K562 (cell line): ENCODE results near the gene NAT10. TPM values are rescaled to one million over a fixed set of nuclear protein-coding genes. Genes with fewer than 3 reads are reported as not detected.

Experiments
- EZH2 ChIP-seq: IDR thresholded peaks from 2 replicates; pipeline ENCODE4 v1.6.1; 2012; ENCODE audit warnings: low read depth, mild to moderate bottlenecking, inconsistent platforms, low read length, borderline replicate concordance
- HCFC1 ChIP-seq: IDR thresholded peaks from 2 replicates; pipeline ENCODE4 v1.6.1; 2012; ENCODE audit warnings: low read depth, low read length, improper control_type of control experiment
- HEY1 ChIP-seq: fragments of 250-450 bp; sonication (Bioruptor Pico); IDR thresholded peaks from 2 replicates; pipeline ENCODE4 v1.5.0; 2020; ENCODE audit warnings: mild to moderate bottlenecking, moderate library complexity, borderline replicate concordance
- SMAD3 ChIP-seq: fragments of 450-650 bp; formaldehyde crosslinking; conservative IDR thresholded peaks from 2 replicates; pipeline ENCODE4 v1.4.0; 2020; ENCODE audit warnings: mild to moderate bottlenecking
- SOX6 ChIP-seq: fragments of 450-650 bp; IDR thresholded peaks from 2 replicates; pipeline ENCODE4 v1.6.1; 2014; ENCODE audit warnings: mild to moderate bottlenecking
- SRSF7 ChIP-seq: fragments of 200-400 bp; formaldehyde crosslinking; optimal IDR thresholded peaks from 2 replicates; pipeline ENCODE3; 2017; ENCODE audit warnings: mild to moderate bottlenecking, low read depth, low read length
- TCFL5 ChIP-seq: fragments of 250-450 bp; sonication (Bioruptor Pico); conservative IDR thresholded peaks from 2 replicates; pipeline ENCODE4 v1.6.1; 2021; ENCODE audit warnings: mild to moderate bottlenecking, moderate library complexity, matching md5 sums
- ZBTB7A ChIP-seq: IDR thresholded peaks from 2 replicates; pipeline ENCODE4 v1.6.1; 2011; ENCODE audit warnings: low read depth, mild to moderate bottlenecking, low read length, moderate library complexity, borderline replicate concordance; ENCODE audit not compliant: control insufficient read depth
- ZNF224 ChIP-seq: sonication (generic); formaldehyde crosslinking; IDR thresholded peaks from 2 replicates; pipeline ENCODE4 v1.8.0; 2022; ENCODE audit warnings: mild to moderate bottlenecking, missing genetic modification reagents
- ZNF263 ChIP-seq: sonication (generic); formaldehyde crosslinking; IDR thresholded peaks from 2 replicates; pipeline ENCODE4 v1.8.0; 2022; ENCODE audit warnings: mild to moderate bottlenecking, missing genetic modification reagents, borderline replicate concordance
- polyA plus RNA-seq, 8 experiments: library from polyadenylated mRNA; depleted of rRNA in 4 of 8; stranded (reverse) in 5 of 8; unstranded in 3 of 8; fragments of >200 nt; fragmentation: Nextera tagmentation in 2 of 8; fragmentation: Illumina TruSeq in 1 of 8; extraction: Ambion mirVana in 2 of 8; extraction: Trizol in 1 of 8; gene quantifications; 2 replicates each; pipeline versions ENCODE4 v1.2.1 to v1.2.3, GENCODE V29; 2011 to 2014; ENCODE audit warnings: inconsistent platforms in 1 of 8, missing spikeins in 1 of 8
- total RNA-seq, 7 experiments: library from RNA; depleted of rRNA in 6 of 7; stranded (reverse); fragments of >200 nt in 6 of 7; fragmentation: Illumina TruSeq in 2 of 7; extraction: Trizol in 2 of 7; gene quantifications; 2 replicates each; pipeline versions ENCODE4 v1.2.1 to v1.2.3, GENCODE V29; 2011 to 2021; ENCODE audit warnings: low replicate concordance in 1 of 7
- TF ChIP-seq, protein P1 (sequence below): fragments of 250-450 bp; sonication (Bioruptor Pico); IDR thresholded peaks from 2 replicates; pipeline ENCODE4 v1.5.0; 2022; ENCODE audit warnings: mild to moderate bottlenecking
- TF ChIP-seq, protein P2 (sequence below): sonication (generic); formaldehyde crosslinking; IDR thresholded peaks from 2 replicates; pipeline ENCODE4 v1.8.0; 2022; ENCODE audit warnings: mild to moderate bottlenecking, missing genetic modification reagents

Gene NAT10
- total and polyA plus RNA-seq, 9 of the 15 experiments (the other 6 are each of a cell fraction or from before 2014, with no cell fraction given) = 55.4 to 125 (median 86.3) TPM

DNA sequence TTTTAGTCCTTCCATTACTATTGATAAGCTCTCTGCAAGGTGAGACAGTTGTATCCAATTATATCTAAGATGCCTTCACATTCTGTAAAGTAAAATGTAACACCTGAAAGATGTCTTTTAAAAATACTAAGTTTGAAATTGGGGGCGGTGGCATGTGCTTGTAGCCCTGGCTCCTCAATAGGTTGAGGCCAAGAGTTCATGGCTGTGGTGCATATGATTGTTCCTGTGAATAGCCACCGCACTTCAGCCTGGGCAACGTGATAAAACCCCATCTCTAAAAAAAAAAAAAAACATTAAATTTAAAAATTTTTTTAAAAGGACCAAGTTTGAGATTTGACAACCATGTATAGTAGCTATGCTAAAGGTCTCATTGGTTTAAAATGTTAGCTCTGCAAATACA lies 33.4 kb upstream of the NAT10 start (continued):
- no peak for TF ChIP-seq HCFC1
- TF ChIP-seq SRSF7 = no peak
- TF ChIP-seq, protein P1, sequence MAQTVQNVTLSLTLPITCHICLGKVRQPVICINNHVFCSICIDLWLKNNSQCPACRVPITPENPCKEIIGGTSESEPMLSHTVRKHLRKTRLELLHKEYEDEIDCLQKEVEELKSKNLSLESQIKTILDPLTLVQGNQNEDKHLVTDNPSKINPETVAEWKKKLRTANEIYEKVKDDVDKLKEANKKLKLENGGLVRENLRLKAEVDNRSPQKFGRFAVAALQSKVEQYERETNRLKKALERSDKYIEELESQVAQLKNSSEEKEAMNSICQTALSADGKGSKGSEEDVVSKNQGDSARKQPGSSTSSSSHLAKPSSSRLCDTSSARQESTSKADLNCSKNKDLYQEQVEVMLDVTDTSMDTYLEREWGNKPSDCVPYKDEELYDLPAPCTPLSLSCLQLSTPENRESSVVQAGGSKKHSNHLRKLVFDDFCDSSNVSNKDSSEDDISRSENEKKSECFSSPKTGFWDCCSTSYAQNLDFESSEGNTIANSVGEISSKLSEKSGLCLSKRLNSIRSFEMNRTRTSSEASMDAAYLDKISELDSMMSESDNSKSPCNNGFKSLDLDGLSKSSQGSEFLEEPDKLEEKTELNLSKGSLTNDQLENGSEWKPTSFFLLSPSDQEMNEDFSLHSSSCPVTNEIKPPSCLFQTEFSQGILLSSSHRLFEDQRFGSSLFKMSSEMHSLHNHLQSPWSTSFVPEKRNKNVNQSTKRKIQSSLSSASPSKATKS (CRISPR knock-in tag) = no peak
- TF ChIP-seq, protein P2, sequence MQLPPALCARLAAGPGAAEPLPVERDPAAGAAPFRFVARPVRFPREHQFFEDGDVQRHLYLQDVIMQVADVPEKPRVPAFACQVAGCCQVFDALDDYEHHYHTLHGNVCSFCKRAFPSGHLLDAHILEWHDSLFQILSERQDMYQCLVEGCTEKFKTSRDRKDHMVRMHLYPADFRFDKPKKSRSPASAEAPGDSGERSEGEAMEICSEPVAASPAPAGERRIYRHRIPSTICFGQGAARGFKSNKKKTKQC = no peak
- no peak for TF ChIP-seq ZNF224
- no peak for TF ChIP-seq SOX6
- no peak for TF ChIP-seq EZH2
- no peak for TF ChIP-seq SMAD3 (CRISPR knock-in tag)
- no peak for TF ChIP-seq TCFL5 (CRISPR knock-in tag)
- TF ChIP-seq ZNF263 (CRISPR knock-in tag) = no peak
- TF ChIP-seq HEY1 (CRISPR knock-in tag) = no peak
- TF ChIP-seq ZBTB7A = no peak
